ENCODE measurements around the gene MICA.

DNA sequence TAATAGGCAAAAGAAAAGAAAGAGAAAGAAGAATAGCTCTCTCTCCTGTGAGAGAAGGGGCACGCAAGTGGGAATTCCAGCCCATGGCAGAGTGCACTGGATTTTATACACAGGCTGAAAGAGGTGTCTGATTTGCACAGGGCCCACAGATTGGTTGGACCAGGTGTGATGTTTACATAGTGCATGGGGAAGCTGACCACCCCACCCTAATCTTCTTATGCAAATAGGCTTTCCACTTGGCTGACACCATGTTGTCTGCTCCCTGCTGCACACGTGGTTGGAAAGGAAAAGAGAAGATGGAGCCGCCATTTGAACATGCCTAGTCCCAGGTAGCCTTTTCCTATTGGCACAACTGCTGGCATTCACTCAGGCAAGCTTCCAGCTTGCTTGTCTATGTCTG is 20.2 kb downstream of the MICA start:
- TF ChIP-seq, protein P1, sequence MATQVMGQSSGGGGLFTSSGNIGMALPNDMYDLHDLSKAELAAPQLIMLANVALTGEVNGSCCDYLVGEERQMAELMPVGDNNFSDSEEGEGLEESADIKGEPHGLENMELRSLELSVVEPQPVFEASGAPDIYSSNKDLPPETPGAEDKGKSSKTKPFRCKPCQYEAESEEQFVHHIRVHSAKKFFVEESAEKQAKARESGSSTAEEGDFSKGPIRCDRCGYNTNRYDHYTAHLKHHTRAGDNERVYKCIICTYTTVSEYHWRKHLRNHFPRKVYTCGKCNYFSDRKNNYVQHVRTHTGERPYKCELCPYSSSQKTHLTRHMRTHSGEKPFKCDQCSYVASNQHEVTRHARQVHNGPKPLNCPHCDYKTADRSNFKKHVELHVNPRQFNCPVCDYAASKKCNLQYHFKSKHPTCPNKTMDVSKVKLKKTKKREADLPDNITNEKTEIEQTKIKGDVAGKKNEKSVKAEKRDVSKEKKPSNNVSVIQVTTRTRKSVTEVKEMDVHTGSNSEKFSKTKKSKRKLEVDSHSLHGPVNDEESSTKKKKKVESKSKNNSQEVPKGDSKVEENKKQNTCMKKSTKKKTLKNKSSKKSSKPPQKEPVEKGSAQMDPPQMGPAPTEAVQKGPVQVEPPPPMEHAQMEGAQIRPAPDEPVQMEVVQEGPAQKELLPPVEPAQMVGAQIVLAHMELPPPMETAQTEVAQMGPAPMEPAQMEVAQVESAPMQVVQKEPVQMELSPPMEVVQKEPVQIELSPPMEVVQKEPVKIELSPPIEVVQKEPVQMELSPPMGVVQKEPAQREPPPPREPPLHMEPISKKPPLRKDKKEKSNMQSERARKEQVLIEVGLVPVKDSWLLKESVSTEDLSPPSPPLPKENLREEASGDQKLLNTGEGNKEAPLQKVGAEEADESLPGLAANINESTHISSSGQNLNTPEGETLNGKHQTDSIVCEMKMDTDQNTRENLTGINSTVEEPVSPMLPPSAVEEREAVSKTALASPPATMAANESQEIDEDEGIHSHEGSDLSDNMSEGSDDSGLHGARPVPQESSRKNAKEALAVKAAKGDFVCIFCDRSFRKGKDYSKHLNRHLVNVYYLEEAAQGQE (IDR thresholded peaks at IDR 0.05; ENCODE audit: low read depth) = no peak
- TF ChIP-seq, protein P2, sequence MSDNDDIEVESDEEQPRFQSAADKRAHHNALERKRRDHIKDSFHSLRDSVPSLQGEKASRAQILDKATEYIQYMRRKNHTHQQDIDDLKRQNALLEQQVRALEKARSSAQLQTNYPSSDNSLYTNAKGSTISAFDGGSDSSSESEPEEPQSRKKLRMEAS (IDR thresholded peaks at IDR 0.05) = no peak
- TF ChIP-seq EP300 (IDR thresholded peaks at IDR 0.05; ENCODE audit: borderline replicate concordance) = no peak
- no peak for TF ChIP-seq FOXM1 (IDR thresholded peaks at IDR 0.05; ENCODE audit: borderline replicate concordance, low read depth)
- TF ChIP-seq RAD21 (IDR thresholded peaks at IDR 0.05; ENCODE audit: low read depth) = no peak
- TF ChIP-seq EGR1 (IDR thresholded peaks at IDR 0.05) = no peak
- TF ChIP-seq CREB1 (IDR thresholded peaks at IDR 0.05; ENCODE audit: low read depth) = no peak
- no peak for TF ChIP-seq TCF12 (IDR thresholded peaks at IDR 0.05; ENCODE audit: low read depth)
